Right renal pelvis (tissue), 4 donors: ENCODE results near the gene PTBP3. TPM values are rescaled to one million over a fixed set of nuclear protein-coding genes. Genes with fewer than 3 reads are reported as not detected.
"Not testable (repeated sequence)": the region's sequence is repeated elsewhere in the genome, so short reads cannot be mapped to it uniquely, and the experiment has no call there.

Experiments used
- DNase-seq, 4 donors: peaks; one replicate each; pipeline ENCODE4 v3.0.0-alpha.2; 2013; ENCODE audit warnings: low read depth in 4 of 4, low spot score in 3 of 4, missing footprints in 1 of 4
- polyA plus RNA-seq, 4 donors: library from polyadenylated mRNA; unstranded; fragments of 120-200 nt; gene quantifications; one replicate each; pipeline ENCODE4 v1.2.1, GENCODE V29; 2013; ENCODE audit not compliant: insufficient read length in 4 of 4

The PTBP3 gene
- polyA plus RNA-seq, 4 donors, result 86.5 to 119 (median 102) TPM

DNA sequence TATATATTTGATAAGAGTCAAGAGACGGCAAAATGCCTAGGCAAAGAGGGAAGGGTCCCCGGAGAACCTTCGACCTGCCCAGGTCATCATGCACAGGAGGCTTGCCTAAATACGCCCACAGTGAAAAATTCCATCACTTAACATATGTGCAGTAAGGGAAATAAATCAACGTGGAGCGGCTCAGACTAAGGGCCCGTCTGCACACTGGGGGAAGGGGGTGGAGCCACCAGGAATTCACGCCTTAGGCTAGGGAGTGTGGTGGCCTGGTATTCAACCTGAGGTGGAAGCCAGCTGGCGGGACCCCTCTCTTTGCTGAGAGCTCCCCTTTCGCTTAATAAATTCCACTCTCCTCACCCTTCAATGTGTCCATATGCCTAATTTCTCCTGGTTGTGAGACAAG lies 8.3 kb downstream of the PTBP3 start:
- no peak for DNase-seq

DNA sequence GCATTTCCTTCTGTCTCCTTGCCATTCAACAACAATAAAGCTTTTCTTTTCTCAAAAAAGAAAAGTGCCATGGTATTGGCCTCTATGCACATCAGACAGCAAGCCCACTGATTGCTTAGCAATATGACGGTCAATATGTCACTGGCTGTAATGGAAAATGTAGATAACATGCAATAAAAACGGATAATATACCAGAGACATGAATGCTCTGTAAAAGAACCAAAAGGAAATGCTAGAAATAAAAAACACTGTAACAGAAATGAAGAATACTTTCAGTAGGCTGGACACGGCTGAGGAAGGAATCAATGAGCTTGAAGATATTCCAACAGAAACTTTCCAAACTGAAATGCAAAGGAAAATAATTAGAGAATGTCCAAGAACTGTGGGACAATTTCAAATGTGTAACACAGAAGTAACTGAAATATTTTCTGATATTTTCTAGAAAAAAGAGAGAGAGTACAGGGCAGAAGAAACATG lies 10.0 kb downstream of the PTBP3 start:
- DNase-seq, result no peak

DNA sequence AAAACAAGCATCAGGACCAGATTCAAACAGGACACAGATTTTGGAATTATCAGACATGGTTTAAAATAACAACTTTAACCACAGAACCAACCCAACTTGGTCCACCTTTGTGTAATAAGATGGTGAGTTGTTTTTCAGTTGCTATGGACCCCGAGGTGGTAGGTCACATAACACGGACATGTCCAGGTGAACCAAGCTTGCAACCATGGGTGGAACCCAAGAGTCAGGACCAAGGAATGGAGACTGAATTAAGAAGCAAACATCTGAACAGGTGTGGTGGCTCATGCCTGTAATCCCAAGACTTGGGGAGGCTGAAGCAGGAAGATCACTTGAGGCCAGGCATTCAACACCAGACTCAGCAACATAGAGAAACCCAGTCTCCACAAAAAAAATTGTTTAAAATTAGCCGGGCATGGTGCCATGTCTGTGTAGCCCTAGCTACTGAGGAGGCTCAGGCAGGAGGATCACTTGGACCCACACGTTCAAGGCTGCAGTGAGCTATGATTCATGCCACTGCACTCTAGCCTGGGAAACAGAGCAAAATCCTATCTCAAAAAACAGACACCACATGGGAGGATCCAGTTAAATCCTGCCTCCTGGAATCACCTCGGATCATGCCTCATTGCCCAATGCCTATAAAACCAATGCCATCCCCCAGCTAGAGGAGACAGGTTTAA lies 10.6 kb downstream of the PTBP3 start:
- DNase-seq, result no peak

GRCh38 chr9:112316258-112316943 lies 17.0 kb downstream of the PTBP3 start:
- DNase-seq, result no peak

- DNase-seq, result no peak
Measured at GRCh38 chr9:112315331-112316257, 17.8 kb downstream of the PTBP3 start.

DNA sequence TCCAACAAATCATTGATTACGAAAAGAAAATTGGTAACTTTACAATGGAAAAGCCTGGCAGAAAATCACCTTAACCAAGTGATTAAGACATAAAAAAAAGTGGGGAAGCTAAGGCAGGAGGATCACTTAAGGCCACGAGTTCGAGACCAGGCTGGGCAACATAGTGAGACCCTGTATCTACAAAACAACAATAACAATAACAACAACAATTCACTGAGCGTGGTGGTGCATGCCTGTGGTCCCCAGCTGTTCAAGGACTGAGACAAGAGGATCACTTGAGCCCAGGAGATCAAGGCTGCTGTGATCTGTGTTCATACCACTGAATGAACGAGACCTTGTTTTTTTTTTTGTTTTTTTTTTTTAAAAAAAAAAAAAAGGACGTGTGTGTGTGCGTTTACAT lies 21.3 kb downstream of the PTBP3 start:
- DNase-seq, result no peak

DNA sequence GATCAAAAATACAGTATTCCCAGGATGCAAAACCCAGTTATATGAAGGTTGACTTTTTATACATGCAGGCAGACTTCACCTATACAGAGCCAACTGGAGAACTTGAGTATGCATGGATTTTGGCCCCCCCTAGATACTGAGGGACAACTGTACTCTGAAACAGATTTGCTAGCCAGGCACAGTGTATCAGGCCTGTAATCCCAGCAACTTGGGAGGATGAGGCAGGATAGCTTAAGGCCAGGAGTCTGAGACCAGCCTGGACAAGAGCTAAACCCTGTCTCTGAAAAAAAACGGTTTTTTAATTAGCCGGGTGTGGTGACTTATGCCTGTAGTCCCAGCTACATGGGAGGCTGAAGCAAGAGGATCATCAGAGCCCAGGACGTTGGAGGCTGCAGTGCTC lies 21.9 kb downstream of the PTBP3 start:
- DNase-seq, result no peak

DNA sequence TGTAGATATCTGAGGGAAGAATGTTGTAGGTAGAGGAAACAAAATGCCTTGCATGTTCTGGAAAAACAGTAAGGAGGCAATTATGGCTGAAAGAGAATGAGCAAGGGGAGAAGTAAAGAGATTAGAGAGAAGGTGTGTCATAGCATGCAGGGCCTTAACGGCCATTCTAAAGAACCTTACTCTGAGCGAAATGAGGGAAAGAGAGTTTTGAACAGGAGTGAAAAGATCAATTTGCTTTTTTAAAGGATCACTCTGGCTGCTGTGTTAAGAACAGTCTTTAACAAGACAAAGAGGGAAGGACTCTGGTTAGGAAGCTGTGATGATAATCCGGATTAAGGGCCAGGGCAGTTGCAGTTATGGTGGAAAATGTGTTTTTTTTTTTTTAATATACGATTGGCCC lies 22.6 kb downstream of the PTBP3 start:
- DNase-seq, result no peak

GRCh38 chr9:112308588-112308987 lies 24.8 kb downstream of the PTBP3 start:
- no peak for DNase-seq

DNA sequence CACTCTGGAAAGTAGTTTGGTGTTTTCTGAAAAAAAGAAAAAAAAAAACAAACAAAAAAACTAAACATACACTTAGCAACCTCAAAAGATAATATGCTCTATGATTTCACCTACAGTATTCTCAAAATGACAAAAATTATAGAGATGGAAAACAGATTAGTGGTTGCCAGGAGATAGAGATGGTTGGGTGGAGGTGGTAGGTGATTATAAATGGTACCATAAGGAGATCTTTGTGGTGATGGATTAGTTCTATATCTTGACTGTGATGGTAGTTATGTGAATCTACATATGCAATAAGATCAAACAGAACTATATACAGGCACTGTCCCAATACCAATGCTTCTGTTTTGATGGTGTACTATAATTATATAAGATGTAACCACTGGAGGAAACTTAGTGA lies 32.0 kb downstream of the PTBP3 start:
- no peak for DNase-seq

DNA sequence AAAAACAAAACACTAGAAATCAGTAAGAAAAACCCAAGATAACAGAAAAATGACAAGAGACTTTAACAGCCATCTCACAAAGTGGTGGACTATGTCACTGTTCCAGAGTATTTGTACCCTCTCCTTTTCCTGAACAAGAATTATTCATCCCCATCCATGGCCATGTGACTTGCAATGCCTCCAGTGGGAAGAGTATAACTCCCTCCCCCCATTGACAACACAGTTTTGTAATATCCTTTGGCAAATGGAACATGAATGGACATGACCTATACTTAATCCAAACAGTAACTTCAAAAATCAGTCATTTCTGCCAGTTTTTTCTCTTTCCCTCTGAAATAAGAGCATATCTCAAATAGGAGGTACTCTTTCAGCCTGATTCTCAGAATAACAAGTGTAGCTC lies 33.9 kb downstream of the PTBP3 start:
- DNase-seq, result no peak

- DNase-seq, result no peak
Measured at GRCh38 chr9:112296929-112297328, 36.5 kb downstream of the PTBP3 start.

- DNase-seq, result no peak
Measured at GRCh38 chr9:112295174-112295573, 38.2 kb downstream of the PTBP3 start.

GRCh38 chr9:112288029-112288428 lies 45.4 kb downstream of the PTBP3 start:
- DNase-seq, result no peak

- no peak for DNase-seq
Measured at GRCh38 chr9:112286926-112287325, 46.5 kb downstream of the PTBP3 start.

DNA sequence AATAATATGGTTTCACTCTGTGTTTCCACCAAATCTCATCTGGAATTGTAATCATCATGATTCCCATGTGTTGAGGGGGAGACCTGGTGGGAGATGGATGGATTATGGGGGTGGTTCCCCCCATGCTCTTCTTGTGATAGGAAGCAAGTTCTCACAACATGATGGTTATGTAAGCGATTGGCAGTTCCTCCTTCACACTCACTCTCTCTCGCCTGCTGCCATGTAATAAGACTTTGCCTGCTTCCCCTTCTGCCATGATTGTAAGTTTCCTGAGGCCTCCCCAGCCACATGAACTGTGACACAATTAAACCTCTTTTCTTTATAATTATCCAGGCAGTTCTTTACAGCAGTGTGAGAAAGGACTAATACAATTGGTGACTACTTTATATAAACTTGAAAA lies 48.4 kb downstream of the PTBP3 start:
- DNase-seq, result no peak

- no peak for DNase-seq
Measured at GRCh38 chr9:112283582-112284253, 49.7 kb downstream of the PTBP3 start.

GRCh38 chr9:112282841-112283240 lies 50.6 kb downstream of the PTBP3 start:
- not testable (repeated sequence) for DNase-seq

- no peak for DNase-seq
Measured at GRCh38 chr9:112280904-112281303, 52.5 kb downstream of the PTBP3 start.

DNA sequence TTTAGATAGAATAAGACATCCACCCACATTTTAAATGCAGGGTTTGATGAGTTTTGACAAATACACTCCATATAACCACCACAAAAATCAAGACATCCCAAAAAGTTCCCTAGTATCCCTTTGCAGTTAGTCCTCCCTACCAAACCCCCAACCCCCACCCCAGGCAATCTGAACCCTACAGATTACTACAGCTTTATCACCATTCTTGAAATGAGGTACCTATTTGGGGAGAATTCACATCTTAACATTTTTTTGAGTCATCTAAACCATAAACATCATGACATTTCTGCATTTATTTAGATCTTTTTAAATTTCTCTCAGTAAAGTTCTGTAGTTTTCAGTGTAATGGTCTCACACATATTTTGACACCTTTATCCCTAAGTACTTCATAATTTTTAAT lies 53.9 kb downstream of the PTBP3 start:
- DNase-seq, result no peak

GRCh38 chr9:112278152-112278551 lies 55.3 kb downstream of the PTBP3 start:
- no peak for DNase-seq
